GM12873 (cell line): ENCODE data around the gene RNF40.

Experiments
- TF ChIP-seq, protein P1 (sequence below): IDR thresholded peaks from 2 replicates; pipeline ENCODE4 v1.5.1; 2012; ENCODE audit warnings: low read depth, mild to moderate bottlenecking, moderate library complexity, low read length, control low read depth; ENCODE audit not compliant: insufficient read depth; ENCODE audit errors: missing control alignments

The RNF40 gene

DNA sequence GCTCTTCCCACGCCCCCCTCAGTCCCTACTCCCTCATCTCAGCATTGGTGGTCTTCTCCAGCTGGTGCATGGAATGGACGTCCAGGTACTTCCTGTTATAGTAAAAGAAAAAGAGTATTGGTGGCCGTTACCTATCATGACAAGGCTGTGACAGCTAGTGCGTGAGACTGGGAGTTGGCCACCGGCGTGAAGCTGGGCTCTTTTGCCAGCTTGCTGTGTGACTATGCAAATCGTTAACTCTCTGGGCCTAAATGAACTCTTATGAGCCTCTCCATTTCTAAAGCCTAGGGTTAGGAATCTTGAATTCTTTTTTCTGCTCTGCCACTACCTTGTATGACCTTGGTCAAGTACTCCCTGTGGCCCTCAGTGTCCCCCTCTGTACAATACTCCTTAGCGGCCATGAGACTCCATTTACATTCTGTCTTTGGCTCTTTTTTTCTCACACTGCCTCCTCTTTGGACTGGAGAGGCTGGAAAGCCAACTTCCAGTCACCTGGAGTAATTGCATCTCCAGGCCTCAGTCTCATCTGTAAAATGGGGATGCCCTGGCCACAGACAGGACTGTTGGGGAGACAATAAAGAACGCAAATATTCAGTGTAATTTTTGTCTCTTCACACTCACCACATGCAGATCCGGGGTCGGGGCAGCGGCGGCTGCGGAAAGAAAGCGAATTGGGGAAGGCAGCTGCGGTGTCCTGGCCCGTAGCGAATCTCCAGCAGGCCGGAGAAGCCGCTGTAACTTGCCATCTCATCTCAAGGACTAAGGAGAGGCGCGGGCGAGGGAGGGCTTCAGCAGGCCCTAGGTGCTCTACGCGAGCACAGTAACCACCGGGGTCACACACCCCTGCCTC, 1.3 kb upstream of the RNF40 start:
- TF ChIP-seq, protein P1, sequence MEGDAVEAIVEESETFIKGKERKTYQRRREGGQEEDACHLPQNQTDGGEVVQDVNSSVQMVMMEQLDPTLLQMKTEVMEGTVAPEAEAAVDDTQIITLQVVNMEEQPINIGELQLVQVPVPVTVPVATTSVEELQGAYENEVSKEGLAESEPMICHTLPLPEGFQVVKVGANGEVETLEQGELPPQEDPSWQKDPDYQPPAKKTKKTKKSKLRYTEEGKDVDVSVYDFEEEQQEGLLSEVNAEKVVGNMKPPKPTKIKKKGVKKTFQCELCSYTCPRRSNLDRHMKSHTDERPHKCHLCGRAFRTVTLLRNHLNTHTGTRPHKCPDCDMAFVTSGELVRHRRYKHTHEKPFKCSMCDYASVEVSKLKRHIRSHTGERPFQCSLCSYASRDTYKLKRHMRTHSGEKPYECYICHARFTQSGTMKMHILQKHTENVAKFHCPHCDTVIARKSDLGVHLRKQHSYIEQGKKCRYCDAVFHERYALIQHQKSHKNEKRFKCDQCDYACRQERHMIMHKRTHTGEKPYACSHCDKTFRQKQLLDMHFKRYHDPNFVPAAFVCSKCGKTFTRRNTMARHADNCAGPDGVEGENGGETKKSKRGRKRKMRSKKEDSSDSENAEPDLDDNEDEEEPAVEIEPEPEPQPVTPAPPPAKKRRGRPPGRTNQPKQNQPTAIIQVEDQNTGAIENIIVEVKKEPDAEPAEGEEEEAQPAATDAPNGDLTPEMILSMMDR: no peak

DNA sequence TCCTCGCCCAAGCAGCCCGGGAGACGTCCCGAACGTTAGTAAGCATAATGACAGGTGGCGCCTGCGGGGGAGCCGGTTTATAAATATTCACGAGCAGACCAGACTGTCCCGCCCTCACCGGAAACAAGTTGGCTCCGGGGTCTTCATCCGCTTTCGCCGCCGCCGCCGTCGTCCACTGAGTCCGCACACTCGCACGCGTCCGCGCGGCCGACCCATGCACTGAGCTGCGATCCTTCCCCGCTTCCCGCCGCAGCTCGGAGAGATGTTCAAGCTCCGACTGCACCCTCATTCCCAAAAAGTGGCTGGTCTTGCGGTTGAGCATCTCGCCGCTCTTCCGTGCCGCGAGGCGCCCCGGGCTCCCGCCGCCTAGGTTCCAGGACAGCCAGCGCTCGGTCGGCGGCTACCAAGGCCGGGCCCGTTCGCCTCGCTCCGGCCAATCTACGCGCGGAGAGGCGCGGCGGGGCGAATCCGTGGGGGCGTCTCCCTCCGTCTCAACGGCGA, 645 bp upstream of the RNF40 start:
- TF ChIP-seq, protein P1: no peak

DNA sequence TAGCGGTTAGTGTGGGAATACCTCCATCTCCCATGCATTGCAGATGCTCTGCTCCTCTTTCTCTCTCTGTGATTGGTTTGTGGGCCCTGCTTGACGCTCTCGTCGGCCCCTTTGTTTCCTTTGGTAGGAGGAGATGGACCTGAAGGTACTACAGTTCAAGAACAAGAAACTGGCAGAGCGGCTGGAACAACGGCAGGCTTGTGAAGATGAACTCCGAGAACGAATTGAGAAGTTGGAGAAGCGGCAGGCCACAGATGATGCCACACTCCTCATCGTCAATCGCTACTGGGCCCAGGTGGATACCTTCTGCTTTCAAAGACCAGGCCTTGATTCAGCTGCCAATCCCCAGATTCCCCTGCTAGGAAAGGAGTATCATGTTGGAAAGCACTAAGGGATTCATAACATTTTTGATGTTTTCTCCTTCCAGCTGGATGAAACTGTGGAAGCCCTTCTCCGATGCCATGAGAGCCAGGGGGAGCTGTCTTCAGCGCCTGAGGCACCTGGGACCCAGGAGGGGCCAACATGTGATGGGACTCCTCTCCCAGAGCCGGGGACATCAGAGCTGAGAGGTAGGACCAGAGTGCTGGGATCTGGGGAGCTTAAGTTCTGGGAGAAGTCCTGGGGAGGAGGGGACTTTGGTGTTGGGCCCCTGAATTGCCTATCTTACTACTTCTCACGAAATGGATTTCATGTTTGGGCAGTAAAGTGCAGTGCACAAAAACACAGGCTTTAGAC, 1.0 kb downstream of the RNF40 start:
- TF ChIP-seq, protein P1: no peak

DNA sequence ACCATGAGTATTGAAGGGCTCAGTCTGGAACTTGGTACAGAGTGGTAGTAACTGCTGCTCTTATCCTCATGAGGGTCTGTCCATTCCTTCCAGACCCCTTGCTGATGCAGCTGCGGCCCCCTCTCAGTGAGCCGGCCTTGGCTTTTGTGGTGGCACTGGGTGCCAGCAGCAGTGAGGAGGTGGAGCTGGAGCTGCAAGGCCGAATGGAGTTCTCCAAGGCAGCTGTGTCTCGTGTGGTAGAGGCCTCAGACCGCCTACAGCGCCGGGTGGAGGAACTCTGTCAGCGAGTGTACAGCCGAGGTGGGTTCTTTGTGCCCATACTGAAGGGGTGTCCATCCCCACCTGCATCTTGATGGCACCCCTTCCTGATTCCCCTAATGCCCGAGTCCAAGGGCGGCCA, 2.0 kb downstream of the RNF40 start:
- TF ChIP-seq, protein P1: no peak

DNA sequence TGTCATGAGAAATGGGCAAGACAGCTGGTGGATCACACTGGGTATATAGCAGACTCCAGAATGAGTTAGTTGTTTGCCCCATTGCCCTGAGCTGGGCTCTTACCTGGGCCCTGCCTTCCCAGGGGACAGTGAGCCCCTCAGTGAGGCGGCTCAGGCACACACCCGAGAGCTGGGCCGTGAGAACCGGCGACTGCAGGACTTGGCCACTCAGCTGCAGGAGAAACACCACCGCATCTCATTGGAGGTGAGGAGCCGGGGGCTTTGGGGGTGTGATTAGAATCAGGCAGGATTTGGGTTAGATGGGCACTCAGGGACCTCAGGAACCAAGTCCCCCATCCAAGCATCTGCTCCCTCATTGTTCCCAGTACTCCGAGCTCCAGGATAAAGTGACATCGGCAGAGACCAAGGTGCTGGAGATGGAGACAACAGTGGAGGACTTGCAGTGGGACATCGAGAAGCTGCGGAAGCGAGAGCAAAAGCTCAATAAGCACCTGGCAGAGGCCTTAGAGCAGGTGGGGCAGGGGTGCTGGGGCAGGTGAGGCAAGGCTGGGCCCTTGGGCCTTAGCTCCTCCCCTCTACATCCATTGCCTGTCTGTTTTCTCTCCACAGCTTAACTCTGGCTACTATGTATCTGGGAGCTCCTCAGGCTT, 2.8 kb downstream of the RNF40 start:
- TF ChIP-seq, protein P1: no peak

DNA sequence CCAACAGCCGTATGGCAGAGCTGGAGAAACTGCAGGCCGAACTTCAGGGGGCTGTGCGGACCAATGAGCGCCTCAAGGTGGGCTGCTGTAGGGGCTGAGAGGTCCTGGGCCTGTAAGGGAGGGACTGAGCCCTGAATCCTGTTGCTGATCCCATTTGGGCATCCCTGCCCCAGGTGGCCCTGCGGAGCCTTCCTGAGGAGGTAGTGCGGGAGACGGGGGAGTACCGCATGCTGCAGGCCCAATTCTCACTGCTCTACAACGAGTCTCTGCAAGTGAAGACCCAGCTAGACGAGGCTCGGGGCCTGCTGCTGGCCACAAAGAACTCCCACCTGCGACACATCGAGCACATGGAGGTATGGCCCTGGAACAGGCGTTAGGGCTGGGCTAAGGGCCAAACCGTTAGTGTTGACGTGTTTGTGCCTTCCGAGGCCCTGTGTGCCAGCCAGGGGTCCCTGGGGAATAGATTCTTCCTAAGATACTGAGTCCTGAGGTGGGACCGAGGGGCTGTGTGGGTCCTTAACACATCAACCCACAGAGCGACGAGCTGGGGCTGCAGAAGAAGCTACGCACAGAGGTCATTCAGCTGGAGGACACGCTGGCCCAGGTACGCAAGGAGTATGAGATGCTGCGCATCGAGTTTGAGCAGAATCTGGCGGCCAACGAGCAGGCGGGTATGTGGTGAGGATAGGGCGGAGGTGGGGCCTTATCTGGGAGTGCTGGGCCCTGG, 4.2 kb downstream of the RNF40 start:
- TF ChIP-seq, protein P1: no peak
